Renal cortex interstitium (tissue), 11 donors: ENCODE data around the gene CDK5. TPM values are rescaled to one million over a fixed set of nuclear protein-coding genes. Genes with fewer than 3 reads are reported as not detected.
A peak's percentile ranks its signal among the peaks of the same experiment; 100 is the strongest.
"Not testable (repeated sequence)": the region's sequence is repeated elsewhere in the genome, so short reads cannot be mapped to it uniquely, and the experiment has no call there.

Experiments used
- DNase-seq, 11 donors: peaks; one replicate each; pipeline ENCODE4 v3.0.0-alpha.2; 2013; ENCODE audit warnings: low read depth in 9 of 11, low spot score in 4 of 11; ENCODE audit errors: extremely low read depth in 1 of 11
- polyA plus RNA-seq, 3 donors: library from polyadenylated mRNA; unstranded; fragments of 120-200 nt; gene quantifications; one replicate each; pipeline ENCODE4 v1.2.1, GENCODE V29; 2013; ENCODE audit not compliant: insufficient read length in 3 of 3

CDK5 gene
- polyA plus RNA-seq, 3 donors = 14.7 to 18.9 (median 17.3) TPM

- DNase-seq = peak; percentile 98 to 100 (median 99)
These were observed 29.4 kb downstream of the CDK5 start, which contains the start of gene ABCB8 for GRCh38 chr7:151028131-151028947. TSS of gene ABCB8 (plus strand) at chr7:151028450. CDS start at chr7:151028516, 66 bp downstream.

DNA sequence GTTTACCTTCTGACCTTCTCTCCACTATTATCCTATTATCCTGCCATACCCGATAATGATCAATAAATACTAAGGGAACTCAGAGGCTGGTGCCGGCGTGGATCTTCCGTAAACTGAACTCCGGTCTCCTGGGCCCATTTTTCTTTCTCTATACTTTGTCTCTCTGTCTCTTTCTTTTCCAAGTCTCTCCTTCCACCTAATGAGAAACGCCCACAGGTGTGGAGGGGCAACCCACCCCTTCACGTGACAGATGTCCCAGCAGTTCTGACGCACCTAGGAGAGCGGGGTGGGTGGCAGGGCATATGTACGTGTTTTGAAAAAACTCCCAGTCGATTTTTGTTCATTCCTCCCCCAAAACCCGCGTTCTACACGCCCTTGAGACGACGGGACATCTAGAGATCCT, 30.0 kb downstream of the CDK5 start:
- not testable (repeated sequence) for DNase-seq

DNA sequence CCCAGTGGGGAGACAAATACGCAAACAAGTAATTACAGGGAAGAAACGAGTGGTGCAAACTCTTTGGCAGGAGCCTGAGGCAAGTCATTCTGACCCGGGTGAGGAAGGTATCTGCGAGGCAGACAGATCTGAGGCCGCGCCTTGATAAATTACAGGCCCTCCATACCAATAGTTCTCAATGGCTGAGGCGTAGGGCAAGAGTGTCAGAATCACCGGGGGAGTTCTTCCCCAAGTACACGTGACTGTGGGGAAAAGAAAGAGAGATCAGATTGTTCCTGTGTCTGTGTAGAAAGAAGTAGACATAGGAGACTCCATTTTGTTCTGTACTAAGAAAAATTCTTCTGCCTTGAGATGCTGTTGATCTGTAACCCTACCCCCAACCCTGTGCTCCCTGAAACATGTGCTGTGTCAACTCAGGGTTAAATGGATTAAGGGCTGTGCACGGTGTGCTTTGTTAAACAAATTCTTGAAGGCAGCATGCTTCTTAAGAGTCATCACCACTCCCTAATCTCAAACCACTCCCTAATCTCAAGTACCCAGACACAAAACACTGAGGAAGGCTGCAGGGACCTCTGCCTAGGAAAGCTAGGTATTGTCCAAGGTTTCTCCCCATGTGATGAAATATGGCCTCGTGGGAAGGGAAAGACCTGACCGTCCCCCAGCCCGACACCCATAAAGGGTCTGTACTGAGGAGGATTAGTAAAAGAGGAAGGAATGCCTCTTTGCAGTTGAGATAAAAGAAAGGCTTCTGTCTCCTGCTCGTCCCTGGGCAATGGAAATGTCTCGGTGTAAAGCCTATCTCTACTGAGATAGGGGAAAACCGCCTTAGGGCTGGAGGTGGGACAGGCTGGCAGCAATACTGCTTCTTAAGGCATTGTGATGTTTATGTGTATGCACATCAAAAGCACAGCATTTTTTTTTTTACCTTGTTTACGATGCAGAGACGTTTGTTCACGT, 30.6 kb downstream of the CDK5 start:
- not testable (repeated sequence) for DNase-seq

DNA sequence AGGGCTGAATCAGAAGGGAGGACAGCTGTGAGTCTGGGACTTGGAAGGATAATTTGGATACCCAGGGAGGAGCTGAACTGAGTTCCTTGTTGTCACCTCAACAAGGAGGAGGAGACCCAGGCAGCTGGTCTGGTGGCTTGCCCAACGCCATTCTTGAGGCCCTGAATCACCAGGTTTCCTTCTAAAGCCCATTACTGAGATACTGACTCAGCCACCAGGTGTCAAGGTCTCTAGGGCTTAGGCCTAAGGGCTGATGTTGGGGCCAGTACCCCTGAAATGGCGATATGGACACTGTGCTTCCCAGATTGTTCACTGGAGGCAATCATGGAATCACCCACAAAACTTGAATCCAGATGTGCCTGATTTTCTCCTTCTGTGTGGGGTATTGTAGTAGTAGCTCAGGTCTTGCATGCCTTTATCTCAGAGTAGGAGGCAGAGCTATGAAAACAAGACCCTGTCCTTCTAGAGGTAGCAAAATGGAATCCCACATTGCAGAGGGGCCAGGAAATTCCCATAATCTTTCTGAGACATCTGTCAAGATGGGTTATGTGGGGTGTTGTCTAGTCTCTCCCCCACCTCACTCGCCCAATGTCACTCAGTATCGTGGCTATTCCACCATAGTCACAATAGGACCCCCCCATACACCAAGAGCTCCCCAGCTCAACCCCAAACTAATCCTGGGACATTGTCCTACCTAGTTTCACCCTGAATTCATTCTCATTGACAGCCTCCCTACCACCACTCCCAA, 31.6 kb downstream of the CDK5 start:
- DNase-seq = no peak

DNA sequence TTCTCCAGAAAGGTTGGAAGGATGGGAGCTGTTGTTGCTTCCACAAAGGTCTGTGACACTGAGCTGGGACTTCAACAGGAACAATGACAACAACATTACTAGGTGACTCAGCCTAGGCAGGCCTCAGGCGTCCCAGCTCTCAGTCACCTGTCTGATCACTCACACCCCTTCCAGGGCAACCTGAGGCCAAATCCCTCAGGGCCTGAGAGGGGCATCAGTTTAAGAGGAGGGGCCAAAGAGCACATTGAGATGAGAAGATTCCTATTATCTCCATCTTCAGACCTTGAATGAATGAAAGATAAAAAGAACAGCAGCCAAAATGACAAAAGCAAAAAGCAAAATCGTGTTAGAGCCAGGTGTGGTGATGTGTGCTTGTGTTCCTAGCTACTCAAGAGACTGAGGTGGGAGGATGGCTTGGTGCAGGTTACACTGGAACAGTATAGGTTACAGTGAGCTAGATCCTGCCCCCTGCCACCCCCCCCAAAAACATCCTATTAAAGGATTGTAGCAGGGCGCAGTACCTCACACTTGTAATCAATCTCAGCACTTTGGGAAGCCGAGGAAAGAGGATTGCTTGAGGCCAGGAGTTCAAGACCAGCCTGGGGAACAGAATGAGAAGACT, 33.2 kb downstream of the CDK5 start, which contains the start of gene ATG9B:
TSS of gene ATG9B (minus strand) at position 60 of the 622 bp plus-strand sequence. CDS start 71 bp downstream, outside the sequence.
- no peak for DNase-seq

DNA sequence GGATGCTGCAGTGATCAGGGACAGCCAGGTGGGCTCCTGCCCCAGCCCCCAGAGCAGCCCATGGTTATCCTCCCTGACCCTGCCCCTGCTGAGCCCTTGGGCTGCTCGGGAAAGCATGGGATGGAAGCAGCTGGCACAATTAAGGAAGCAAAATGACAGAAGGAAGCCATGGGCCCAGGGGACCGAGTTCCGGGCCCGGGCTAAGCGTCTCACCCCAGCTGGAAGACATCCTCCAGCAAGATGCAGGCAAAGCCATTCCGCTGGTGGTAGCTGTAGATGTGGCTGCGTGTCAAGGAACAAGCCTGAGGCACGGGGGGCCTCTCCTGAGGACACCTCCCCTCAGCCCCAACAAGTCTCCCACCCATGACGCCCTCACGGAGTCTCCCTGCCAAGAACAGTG, 34.5 kb downstream of the CDK5 start:
- no peak for DNase-seq

DNA sequence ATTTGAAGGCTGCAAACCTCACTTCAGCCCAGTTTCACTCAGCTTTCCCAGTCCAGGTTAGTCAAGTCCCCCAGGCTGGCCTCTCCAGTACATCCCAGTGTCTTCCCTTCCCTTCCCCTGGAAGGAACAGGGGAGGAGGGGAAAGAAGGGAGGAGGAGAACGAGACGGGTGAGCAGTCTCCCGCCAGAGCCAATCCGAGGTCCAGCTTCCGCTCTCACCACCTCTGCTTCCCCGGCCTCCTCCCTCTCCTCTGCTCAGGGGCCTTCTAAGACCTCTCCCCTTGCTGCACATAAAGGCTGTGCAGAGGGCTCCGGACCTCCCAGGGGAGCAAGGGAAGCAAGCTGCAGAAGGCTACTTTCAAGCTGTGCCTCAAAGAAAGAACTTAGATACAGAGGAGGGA, 37.5 kb downstream of the CDK5 start:
- DNase-seq = no peak

GRCh38 chr7:151019130-151019447, 38.6 kb downstream of the CDK5 start:
- no peak for DNase-seq

- DNase-seq = no peak
These were observed 39.1 kb downstream of the CDK5 start for GRCh38 chr7:151018421-151019129.

GRCh38 chr7:151017953-151018420, 39.7 kb downstream of the CDK5 start:
- no peak for DNase-seq

GRCh38 chr7:151017370-151017952, 40.2 kb downstream of the CDK5 start:
- no peak for DNase-seq

DNA sequence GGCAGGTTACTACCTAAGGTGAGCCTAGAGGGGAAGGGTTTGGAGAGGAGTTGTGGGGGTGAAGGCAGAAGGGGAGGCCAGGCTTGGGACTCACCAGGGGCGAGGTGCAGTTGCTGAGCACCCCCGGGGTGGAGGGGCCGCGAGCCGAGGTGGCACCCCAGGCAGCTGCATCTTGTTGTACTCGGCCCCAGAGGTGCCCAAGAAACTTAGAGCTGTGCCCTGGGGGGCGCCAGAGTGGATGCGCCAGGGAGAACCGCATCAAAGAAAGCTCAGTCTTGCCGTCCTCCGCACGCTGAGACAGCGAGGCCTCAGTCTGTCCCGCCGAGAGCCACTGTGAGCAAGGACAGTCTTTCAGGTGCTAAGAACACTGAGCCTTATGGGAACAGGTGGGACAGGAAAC, 40.8 kb downstream of the CDK5 start:
- no peak for DNase-seq

DNA sequence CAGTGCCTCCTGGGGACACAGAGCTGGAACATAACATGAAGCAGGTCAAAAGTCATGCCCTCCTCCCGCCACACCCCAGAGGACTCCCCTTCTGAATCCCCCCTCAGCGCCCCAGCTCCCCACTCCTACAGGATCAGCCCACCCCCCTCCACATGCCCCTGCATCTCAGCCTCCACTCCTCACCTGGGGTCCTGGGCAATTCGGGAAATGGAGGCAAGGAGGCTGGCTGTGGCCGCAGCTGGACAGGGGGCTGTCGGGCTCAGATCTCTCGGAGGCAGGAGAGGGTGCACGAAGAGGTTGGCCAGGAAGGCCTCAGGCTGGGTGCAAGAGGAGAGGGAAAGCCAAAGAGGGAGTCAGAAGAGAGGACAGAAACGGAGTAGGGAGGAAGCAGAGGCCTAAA, 41.2 kb downstream of the CDK5 start:
- DNase-seq = no peak

DNA sequence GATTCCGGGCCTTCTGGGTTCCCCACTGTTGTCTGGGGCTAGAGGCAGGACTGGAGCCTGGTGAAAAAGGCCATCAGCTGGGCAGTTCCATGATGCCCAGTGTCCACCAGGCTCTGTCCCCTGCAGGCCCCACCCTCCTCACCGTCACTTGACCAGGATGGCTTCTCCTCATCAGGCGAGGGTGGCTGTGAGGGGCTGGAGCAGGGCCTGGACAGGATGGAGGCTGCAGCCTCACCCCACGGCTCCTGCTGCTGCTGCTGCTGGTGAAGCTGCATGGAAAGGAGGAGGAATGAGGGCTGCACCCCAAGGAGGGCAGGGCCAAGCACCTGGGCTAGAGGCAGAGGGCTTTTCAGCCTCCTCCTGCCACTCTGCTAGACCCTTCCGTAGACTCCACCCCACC, 41.7 kb downstream of the CDK5 start:
- DNase-seq = no peak

- DNase-seq = no peak
These were observed 42.7 kb downstream of the CDK5 start for GRCh38 chr7:151014950-151015349.

GRCh38 chr7:151013733-151014497, 43.8 kb downstream of the CDK5 start:
- DNase-seq = peak in 7 of 11 donors; percentile 72 to 88 (median 84)

DNA sequence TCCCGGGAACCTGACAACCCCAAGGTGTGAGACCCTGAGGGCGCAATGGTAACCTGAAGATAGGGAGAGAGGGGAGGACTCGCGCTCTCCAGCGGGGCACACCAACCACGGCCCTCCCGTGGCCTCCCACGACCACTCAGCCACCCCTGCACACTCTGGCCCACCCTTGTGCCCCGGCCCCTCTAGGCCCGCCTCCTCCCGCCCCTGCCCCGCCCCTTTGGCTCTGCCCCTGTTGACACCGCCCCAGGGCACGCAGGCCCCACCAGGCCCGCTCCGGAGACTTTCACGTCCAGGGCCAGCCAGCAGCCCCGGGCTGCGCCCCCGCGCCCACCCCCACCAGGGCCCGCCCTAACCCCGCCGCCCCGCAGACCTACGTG, 44.4 kb downstream of the CDK5 start:
- DNase-seq = no peak
